HG03103 (cell line): ENCODE measurements around the gene TMEM51.

Experiments
- ATAC-seq: cut with Tn5 transposase; IDR thresholded peaks from one replicate; pipeline ENCODE4 v1.9.1; 2021; ENCODE audit warnings: low read depth; ENCODE audit not compliant: unreplicated experiment

The TMEM51 gene

DNA sequence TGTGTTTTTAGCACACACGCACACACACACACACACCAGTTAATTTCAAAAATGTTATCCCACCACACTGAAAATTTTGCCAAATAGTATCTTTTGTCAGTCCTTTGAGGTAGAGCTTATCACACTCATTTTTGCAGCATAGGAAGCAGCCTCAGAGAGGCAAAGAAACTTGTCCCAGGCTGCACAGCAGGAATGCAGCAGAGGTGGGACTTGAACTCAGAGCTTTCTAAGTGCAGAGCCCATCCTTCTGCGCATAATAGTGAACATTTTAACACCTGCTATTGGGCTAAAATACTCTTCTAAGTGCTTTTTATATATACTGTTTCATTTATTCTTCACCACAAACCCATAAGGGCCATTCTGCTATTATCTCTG lies 108.4 kb downstream of the TMEM51 start:
- no peak for ATAC-seq

DNA sequence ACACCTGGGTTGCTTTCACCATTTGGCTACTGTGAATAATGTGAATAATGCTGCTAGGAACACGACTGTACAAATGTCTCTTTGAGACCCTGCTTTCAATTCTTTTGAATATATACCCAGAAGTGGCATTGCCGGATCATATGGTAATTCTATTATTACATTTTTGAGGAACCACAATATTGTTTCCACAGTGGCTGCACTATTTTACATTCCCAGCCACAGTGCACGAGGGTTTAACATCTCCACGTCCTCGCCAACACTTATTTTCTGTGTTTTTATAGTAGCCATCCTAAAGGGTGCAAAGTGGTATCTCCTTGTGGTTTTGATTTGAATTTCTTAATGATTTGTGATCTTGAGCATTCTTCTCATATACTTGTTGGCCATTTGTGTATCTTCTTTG lies 109.2 kb downstream of the TMEM51 start:
- ATAC-seq, result no peak

DNA sequence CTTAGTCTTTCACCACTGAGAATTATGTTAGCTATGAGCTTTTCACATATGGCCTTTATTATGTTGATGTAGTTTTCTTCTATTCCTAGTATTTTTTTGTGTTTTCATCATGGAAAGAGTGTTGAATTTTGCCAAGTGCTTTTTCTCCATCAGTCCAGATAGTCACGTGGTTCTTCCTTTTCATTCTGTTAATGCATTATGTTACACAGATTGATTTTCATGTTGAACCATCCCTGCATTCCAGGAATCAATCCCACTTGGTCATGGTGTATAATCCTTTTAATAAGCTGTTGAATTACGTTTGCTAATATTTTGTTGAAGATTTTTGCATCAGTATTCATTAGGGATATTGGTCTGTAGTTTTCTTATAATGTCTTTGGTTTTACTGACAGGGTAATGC lies 111.2 kb downstream of the TMEM51 start:
- ATAC-seq, result no peak
